Adipose tissue (tissue), 3 donors: Measurements from ENCODE around the gene ZNF133. TPM values are rescaled to one million over a fixed set of nuclear protein-coding genes. Genes with fewer than 3 reads are reported as not detected.
"Not testable (repeated sequence)": the region's sequence is repeated elsewhere in the genome, so short reads cannot be mapped to it uniquely, and the experiment has no call there.

Experiments used
- H3K27ac ChIP-seq: one replicate; pipeline ENCODE4 v1.5.1; 2013; ENCODE audit warnings: low read depth, low read length
- WGBS, 3 donors: extraction: QIAGEN DNeasy Blood & Tissue Kit; methylation state at CpG; one replicate each; pipeline ENCODE4 v1.1.7; 2013; 5-methylcytosine and 5-hydroxymethylcytosine counted together
- polyA plus RNA-seq, 3 donors: library from polyadenylated mRNA; stranded (reverse); fragments of 200-250 nt; gene quantifications; one replicate each; pipeline ENCODE4 v1.2.3, GENCODE V29; 2013
- donor health status: healthy with polysubstance abuse.
- donor health status: Bipolar disorder and iron deficiency.
- donor health status: healthy.

ZNF133 gene
- polyA plus RNA-seq, 3 donors: 7.2 to 9.0 (median 8.2) TPM

DNA sequence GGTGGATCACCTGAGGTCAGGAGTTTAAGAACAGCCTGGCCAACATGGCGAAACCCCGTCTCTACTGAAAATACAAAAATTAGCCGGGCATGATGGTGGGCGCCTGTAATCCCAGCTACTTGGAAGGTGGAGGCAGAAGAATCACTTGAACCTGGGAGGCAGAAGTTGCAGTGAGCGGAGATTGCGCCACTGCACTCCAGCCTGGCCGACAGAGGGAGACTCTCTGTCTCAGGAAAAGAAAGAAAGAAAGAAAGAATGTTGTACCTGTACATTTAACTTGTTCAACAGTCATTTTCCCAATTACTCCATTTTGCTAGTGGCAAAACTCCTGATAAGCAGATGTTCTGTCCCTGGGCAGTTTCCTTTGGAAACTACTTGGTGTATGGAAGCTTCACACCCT lies 12.4 kb upstream of the ZNF133 start:
- 85 to 90% (median 87%) methylated on average over 7 of the region's 7 CpGs for WGBS, 3 donors
- H3K27ac ChIP-seq: not testable (repeated sequence)

DNA sequence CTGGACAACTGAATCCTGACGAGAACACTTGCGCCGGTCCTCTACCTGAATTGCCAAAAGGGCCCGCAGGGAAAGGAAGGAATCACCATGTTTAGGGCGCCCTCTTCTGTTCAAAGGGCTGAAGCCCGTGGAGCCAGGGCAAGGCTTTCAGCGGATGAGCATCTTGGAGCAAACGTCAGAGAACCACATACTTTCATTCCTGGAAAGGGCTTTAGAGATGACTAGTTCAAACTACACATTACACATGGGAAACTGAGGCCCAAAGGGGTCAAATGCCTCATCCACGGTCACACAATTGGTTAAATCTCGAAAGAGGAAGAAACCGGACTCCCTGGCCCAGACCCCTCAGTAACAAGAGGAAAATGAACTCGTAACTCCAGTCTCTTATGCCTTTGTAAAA lies 11.5 kb upstream of the ZNF133 start:
- WGBS, 3 donors: 11 to 13% (median 11%) methylated on average over 12 of the region's 12 CpGs
- H3K27ac ChIP-seq: no peak overlapping the region

DNA sequence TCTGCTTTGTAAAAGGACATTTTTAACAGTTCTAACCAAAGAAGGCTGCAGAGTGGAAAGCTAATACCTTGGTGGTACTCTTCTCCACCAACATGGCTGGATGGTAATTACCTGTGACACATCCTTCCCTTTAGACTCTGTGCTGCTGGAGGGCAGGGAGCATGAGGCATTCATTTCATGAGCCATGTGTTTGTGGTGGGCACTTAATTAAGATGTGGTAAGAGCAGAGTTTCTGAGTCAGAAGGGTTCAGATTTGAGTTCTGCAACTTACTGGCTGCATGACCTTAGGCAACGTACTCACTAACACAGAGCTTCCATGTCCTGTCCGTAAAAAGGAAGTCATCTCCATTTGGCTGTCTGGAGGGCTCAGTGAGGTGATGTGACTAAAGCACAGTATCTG lies 9.1 kb upstream of the ZNF133 start:
- 35 to 67% (median 46%) methylated on average over 2 of the region's 2 CpGs for WGBS, 3 donors
- no peak overlapping the region for H3K27ac ChIP-seq

DNA sequence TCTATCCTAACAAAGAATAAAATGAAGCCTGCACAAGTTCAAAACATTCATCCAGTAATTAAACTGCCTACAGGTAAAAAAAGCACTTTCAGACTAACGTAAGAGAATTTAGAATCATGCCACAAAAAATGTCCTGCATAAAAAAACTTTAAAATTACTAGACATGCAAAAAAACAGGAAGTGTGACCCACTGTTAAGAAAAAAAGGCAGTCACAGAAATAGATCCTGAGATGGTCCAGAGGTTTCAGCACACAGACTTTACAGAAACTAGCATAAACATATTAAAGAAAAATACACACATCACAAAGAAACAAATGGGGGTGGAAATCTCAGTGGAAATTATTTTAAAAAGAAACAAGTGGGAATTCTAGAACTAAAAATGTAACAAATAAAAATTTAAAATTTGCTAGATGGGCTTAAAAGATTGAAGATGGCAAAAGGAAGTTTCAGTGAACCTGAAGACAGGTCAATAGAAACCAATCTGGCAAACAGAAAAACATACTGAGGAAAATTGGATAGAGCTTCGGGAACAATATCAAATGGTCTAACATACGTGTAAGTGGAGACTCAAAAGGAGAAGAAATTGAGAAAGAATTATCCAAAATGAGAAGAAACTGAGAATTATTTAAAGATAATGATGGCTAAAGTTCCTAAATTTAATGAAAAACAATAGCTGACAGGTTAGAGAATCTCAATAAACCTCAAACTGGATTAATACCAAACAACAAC lies 3.4 kb upstream of the ZNF133 start:
- 75 to 87% (median 86%) methylated on average over 3 of the region's 3 CpGs for WGBS, 3 donors

DNA sequence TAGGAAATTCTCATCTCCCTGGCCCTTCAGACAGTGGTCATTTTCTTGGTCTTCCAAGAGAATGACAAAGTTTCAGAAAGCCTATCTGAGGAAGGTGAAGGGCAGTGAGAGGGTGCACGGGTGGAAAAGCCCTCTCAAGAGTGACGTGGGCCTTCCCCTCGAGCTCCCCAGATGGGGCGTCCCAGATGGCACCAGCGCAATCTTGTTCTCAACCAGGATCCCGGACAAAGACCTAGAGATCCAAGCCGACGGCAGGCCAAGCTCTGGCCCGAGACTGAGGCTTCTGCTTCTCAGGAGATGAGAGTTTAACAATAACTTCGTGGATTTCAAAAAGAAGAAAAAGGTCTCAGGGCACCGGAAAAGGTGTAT lies 797 bp upstream of the ZNF133 start:
- H3K27ac ChIP-seq: no peak overlapping the region
- WGBS, 3 donors: 5 to 14% (median 13%) methylated on average over 11 of the region's 11 CpGs

More for the DNA sequence above, 3.4 kb upstream of the ZNF133 start:
- no peak overlapping the region for H3K27ac ChIP-seq

DNA sequence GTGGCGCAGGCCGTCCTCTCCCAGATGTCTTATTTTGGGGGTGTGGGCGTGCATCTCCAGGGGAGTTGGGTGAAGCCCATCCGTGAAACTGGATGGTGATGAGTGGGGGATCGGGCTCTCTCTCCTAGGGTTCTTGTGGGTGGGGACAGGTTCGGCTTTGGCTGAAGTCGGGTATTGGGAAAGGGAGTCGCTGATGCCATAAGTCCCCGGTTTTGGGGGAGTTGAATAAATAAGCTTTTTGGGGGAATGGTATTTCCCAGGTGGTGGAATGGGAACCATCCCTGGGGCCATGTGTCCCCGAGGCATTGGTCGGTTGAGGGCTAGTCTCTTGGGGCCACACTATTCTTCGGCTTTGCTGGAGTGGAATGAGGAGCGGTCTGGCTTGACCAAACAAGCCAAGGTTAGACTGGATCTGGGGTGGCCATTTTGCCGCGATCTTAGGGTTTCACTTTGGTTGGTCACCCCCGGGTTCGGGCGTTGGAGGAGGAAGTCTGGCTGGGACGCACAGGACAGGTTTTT lies 481 bp downstream of the ZNF133 start:
- no peak overlapping the region for H3K27ac ChIP-seq
- 1 to 4% (median 3%) methylated on average over 19 of the region's 19 CpGs for WGBS, 3 donors

DNA sequence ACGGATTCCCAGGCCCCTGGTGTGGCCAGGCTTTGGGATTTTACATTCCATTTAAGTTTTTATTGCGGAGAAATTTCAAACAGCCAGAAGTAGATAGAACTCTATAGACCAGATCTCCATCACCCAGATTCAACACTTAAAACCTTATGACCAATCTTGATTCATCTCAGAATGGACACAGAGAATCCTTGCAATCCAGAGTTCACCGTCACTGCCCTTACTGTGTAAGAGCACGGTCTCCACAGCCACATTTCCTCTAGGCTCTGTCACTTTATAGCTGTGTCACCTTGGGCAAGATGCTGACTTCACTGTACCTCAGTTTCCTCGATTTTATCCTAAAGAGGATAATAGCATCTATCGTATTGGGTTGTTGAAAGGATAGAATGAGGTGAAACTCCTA lies 979 bp downstream of the ZNF133 start:
- WGBS, 3 donors: 69 to 79% (median 78%) methylated on average over 6 of the region's 6 CpGs
- no peak overlapping the region for H3K27ac ChIP-seq

DNA sequence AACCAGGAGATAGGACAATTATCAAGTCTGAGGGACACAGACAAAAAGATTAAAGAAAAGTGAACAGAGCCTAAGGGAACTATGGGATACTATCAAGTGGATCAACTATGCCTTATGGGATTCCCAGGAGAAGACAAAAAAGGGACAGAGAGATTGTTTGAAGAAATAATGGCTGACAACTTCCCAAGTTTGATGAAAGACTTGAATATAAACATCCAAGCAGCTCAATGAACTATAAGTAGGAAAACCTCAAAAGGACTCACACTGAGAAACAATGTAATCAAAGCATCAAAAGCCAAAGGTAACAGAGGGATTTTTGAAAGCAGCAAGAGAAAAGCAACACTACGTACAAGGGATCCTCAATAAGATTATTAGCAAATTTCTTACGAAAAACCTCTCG lies 11.0 kb downstream of the ZNF133 start:
- WGBS, 3 donors: 97 to 100% (median 98%) methylated on average over 3 of the region's 3 CpGs
- H3K27ac ChIP-seq: no peak overlapping the region

DNA sequence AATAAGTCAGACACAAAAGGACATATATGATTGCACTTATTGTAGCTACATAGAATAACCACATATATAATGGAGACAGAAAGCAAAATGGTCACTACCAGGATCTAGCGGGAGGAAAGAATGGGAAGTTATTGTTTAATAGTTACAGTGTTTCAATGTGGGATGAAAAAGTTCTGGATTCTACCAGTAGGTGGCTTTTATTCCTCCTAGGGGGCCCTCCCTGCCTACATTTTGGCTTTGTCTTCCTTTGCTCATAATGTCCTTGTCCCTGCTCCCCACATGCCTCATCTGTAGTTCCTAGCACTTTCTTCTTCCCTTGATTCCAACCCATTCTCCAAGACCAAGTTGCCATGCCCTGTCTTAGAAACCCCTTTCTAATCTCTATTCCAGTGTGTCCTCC lies 16.3 kb downstream of the ZNF133 start:
- 96 to 100% (median 98%) methylated on average over 1 of the region's 1 CpG for WGBS, 3 donors
- no peak overlapping the region for H3K27ac ChIP-seq

DNA sequence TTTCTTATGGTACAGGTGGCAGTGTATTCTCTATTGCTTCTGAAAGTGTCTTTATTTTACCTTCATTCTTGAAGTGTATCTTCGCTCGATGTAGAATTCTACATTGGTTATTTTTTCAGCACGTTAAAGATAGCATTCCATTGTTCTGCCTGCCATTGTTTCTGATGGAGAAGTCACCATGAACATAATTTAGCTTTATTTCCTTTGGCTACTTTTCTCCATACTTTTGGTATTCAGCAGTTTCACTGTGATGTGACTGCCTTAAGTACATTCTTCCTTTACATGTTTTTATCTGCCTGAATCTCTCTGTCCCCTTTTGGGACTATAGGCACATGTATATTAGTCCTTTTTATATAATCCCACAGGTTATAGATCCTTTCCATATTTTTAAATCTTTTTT lies 19.0 kb downstream of the ZNF133 start:
- 87 to 92% (median 90%) methylated on average over 3 of the region's 3 CpGs for WGBS, 3 donors

DNA sequence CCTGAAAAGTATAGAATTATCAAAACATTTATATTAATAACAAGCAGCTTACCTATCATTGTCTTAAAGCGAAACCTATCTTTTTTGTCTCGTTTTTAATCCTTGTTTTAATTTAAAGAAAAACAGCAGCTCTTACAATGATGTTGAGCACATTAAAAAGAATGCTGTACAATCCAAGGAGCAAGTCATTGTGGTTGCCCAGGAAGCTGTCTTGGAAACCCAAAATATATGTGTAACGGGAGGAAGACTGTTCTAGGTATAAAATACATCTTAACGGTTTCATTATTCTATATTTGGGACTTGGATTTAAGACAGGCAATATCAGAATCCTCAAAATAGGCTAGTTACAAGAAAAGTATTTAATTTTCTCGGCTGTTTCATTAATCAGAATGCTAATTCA lies 21.7 kb downstream of the ZNF133 start:
- 72 to 85% (median 83%) methylated on average over 5 of the region's 5 CpGs for WGBS, 3 donors
- no peak overlapping the region for H3K27ac ChIP-seq

More for the DNA sequence above, 19.0 kb downstream of the ZNF133 start:
- H3K27ac ChIP-seq: no peak overlapping the region

DNA sequence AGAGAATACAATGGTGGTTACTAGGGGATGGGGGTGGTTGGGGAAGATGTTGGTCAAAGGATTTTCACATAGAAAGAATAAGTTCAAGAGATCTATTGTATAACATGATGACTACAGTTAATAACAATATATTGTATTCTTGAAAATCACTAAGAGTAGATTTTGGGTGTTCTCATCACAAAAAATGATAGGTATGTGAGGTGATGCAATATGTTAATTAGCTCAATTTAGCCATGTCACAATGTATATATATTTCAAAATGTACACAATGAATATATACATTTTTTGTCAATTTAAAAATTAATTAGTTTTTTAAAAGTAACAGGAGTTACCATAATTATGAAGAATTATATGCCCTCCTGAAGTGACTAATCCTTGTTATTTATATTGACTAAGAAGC lies 22.3 kb downstream of the ZNF133 start:
- no peak overlapping the region for H3K27ac ChIP-seq

DNA sequence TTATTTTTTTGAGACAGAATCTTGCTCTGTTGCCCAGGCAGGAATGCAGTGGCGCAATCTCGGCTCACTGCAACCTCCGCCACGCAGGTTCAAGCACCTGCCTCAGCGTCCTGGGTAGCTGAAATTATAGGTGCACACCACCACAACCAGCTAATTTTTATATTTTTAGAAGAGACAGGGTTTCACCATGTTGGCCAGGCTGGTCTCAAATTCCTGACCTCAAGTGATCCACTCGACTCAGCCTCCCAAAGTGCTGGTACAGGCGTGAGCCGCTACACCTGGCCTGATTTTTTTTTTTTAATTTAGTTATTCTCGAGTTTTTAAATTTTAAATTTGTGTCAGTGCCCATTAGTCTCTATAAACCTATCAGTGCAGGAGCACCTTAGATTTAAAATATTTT lies 24.4 kb downstream of the ZNF133 start:
- 90 to 95% (median 93%) methylated on average over 9 of the region's 9 CpGs for WGBS, 3 donors
- H3K27ac ChIP-seq: no peak overlapping the region

DNA sequence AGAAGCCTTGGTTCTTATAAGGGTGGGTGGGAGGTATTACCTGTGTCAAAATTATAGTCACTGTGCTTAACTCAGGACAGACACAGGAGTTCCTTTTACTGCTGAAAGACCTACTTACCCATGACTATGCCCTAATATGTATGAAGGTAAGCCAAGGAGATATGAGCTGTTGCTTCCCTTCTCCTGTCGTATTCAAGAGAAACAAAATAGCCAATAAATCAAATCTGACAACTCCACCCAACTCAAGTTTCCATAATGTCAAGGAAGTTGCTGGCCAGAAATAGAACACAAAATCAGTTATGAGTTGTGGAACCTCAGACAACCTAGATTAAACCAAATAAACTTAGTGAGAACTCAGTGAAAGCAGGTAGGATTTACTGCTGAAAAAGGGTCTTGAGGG lies 25.1 kb downstream of the ZNF133 start:
- no peak overlapping the region for H3K27ac ChIP-seq
- 38 to 66% (median 61%) methylated on average over 1 of the region's 1 CpG for WGBS, 3 donors

DNA sequence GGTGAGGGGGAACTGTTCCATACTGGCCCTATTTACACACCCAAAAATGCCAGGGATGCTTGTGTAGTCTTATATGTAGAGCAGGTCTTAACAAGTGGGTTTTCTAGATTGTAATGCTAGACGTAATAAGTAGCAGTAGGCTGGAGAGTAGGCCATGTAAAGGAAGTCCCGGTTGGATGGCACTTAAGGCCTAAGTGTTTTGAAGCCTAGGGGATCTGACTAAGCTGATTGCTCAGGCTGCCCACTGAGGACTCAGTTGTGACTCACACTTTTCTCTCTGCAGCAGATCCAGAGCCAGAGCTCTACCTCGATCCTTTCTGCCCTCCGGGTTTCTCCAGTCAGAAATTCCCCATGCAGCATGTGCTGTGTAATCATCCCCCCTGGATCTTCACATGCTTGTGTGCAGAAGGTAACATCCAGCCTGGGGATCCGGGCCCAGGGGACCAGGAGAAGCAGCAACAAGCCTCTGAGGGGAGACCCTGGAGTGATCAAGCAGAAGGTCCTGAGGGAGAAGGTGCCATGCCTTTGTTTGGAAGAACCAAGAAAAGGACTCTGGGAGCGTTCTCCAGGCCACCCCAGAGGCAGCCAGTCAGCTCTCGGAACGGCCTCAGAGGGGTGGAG lies 26.6 kb downstream of the ZNF133 start:
- H3K27ac ChIP-seq: no peak overlapping the region
- WGBS, 3 donors: 93 to 97% (median 94%) methylated on average over 8 of the region's 8 CpGs

DNA sequence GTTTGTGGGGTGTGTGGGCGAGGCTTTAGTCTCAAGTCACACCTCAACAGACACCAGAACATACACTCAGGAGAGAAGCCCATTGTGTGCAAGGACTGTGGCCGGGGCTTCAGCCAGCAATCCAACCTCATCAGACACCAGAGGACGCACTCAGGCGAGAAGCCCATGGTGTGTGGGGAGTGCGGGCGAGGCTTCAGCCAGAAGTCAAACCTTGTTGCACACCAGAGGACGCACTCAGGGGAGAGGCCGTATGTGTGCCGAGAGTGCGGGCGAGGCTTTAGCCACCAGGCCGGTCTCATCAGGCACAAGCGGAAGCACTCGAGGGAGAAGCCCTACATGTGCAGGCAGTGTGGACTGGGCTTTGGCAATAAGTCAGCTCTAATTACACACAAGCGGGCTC lies 27.8 kb downstream of the ZNF133 start:
- H3K27ac ChIP-seq: no peak overlapping the region
- WGBS, 3 donors: 98 to 99% (median 99%) methylated on average over 15 of the region's 15 CpGs

DNA sequence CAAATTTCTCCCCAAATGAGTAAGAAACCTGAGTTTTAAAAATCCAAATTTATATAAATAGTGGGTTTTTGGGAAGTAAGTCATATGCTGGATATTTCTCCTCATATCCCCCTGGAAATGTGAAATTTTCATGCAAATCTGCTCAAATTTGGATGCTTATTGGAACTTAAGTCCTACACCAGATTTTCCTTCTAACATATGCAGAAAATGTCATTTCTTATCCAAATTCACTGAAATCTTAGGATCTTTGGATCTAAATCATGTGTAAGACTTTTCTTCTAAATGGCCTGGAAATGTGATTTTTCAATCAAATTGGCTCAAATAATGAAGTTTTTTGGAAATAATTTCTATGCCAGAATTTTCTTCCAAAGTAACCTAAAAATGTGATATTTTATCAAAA lies 33.0 kb downstream of the ZNF133 start:
- H3K27ac ChIP-seq: no peak overlapping the region

DNA sequence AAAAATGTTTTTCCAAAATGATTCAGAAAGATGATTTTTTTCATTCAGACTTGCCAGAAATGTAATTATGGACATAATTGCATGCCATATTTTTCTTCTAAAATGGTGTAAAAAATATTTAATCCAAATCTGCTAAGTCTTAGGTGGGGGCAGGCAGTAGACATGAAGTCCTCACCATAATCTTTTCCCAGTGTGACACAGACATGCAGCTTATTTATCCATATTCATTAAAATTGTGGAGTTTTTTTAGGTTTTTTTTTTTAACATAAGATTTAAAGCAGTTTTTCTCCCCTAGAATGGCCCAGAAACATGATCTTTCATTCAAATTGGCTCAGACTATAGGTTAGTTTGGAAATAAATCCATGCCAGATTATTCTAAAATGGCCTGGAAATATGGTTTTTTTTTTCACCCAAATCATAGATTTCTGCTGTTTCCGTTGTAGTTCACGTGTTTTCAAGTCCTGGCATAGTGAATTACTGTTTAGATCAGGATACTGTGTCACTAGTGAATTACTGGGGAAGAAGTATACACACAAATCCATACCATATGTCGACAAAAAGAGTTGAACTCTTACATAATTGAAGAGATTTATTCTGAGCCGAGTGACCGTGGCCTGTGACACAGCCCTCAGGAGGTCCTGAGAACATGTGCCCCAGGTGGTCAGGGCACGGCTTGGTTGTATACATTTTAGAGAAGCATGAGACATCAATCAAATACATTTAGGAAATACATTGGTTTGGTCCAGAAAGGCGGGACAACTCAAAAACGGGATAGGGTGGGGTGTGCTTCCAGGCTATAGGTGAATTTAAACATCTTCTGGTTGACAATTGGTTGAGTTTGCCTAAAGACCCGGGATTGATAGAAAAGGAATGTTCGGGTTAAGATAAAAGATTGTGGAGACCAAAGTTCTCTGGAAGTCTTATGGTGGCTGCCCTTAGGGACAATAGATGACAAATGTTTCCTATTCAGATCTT lies 33.9 kb downstream of the ZNF133 start:
- no peak overlapping the region for H3K27ac ChIP-seq
- 83 to 86% (median 83%) methylated on average over 10 of the region's 10 CpGs for WGBS, 3 donors

DNA sequence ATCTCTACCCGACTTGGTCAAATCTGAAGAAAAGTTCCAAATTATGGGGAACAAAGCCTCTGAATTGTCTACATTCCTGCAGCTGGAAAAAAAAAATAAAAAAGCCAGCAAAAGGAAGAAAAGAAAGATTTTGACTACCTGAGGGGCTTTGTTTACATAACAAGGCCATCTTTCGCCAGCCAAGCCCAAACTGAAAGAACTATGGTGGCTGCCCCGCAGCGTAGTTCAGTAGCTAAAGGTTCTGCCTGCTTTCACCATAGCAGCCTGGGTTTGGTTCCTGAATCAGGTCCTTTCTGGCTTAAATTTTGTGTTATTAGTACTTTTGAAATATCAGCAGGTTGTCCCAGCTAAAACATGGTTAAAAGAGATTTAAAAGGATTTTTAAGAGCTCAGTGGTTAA lies 35.4 kb downstream of the ZNF133 start:
- H3K27ac ChIP-seq: no peak overlapping the region
- WGBS, 3 donors: 86 to 94% (median 89%) methylated on average over 4 of the region's 4 CpGs
